Heart left ventricle (tissue), 16 donors: ENCODE measurements around the gene SEC22A. TPM values are rescaled to one million over a fixed set of nuclear protein-coding genes. Genes with fewer than 3 reads are reported as not detected.

Source experiments
- ATAC-seq, 4 donors: fragments of 200-7000 bp; cut with Tn5 transposase; one replicate each; pipeline ENCODE4 v1.9.1; 2020 to 2022; ENCODE audit warnings: moderate library complexity in 4 of 4, mild to moderate bottlenecking in 3 of 4, moderate number of reproducible peaks in 1 of 4
- DNase-seq, 5 donors: peaks; one replicate each; pipeline ENCODE4 v3.0.0-alpha.2; 2020
- H3K27ac ChIP-seq, 12 donors: fragments of 200-600 bp; sonication (generic) in 4 of 12; one replicate each; pipeline versions ENCODE4 v1.5.0 to v1.8.0; 2016 to 2022; ENCODE audit warnings: mild to moderate bottlenecking in 2 of 12
- H3K27me3 ChIP-seq, 9 donors: fragments of 200-600 bp; sonication (generic) in 2 of 9; one replicate each; pipeline versions ENCODE4 v1.5.1 to v1.8.0; 2016 to 2022; ENCODE audit warnings: mild to moderate bottlenecking in 3 of 9
- H3K36me3 ChIP-seq, 9 donors: fragments of 200-600 bp; sonication (generic) in 2 of 9; one replicate each; pipeline versions ENCODE4 v1.5.0 to v1.8.0; 2018 to 2022; ENCODE audit warnings: mild to moderate bottlenecking in 2 of 9
- H3K4me1 ChIP-seq, 12 donors: fragments of 200-600 bp; sonication (generic) in 4 of 12; one replicate each; pipeline versions ENCODE4 v1.5.0 to v1.8.0; 2016 to 2022; ENCODE audit warnings: mild to moderate bottlenecking in 3 of 12
- H3K4me3 ChIP-seq, 12 donors: fragments of 200-600 bp; sonication (generic) in 4 of 12; one replicate each; pipeline versions ENCODE4 v1.5.0 to v1.8.0; 2017 to 2022; ENCODE audit warnings: mild to moderate bottlenecking in 9 of 12, moderate library complexity in 4 of 12
- H3K9me3 ChIP-seq, 12 donors: fragments of 200-600 bp; sonication (generic) in 4 of 12; one replicate each; pipeline versions ENCODE4 v1.5.0 to v1.8.0; 2016 to 2022; ENCODE audit warnings: mild to moderate bottlenecking in 1 of 12
- POLR2A ChIP-seq, 2 donors: fragments of 450-650 bp; IDR thresholded peaks; one replicate each; pipeline ENCODE4 v1.6.1; 2017; ENCODE audit warnings: antibody characterized with exemption in 2 of 2, mild to moderate bottlenecking in 2 of 2, moderate library complexity in 2 of 2
- WGBS, 4 donors: extraction: QIAGEN DNeasy Blood & Tissue Kit in 2 of 4; methylation state at CpG; one replicate each; pipeline versions ENCODE4 v1.1.5 to v1.1.7; 2013 to 2018; 5-methylcytosine and 5-hydroxymethylcytosine counted together
- intact Hi-C, 10 donors: fragments of 100-400 bp; cut with DNase I; formaldehyde crosslinking; loops; one replicate each; pipeline versions ENCODE4 v1.11.1 to v1.14.2; 2022
- polyA plus RNA-seq, 2 donors: library from polyadenylated mRNA; stranded (reverse); fragments of 200-250 nt; gene quantifications; one replicate each; pipeline ENCODE4 v1.2.3, GENCODE V29; 2013
- total RNA-seq, 9 donors: library from RNA; depleted of rRNA in 2 of 9; stranded (reverse); fragments of >200 nt in 2 of 9; fragmentation: NEBNext Ultra II Directional in 3 of 9; extraction: Animal tissue kit (Norgen Biotek cat#: 25700) in 3 of 9; gene quantifications; one replicate each; pipeline versions ENCODE4 v1.1.0 to v1.2.4, GENCODE V29; 2016 to 2023
- TF ChIP-seq, protein P1 (sequence below), 12 donors: fragments of 200-600 bp; sonication (generic) in 4 of 12; IDR thresholded peaks; one replicate each; pipeline versions ENCODE4 v1.5.0 to v1.8.0; 2018 to 2022; ENCODE audit warnings: antibody characterized with exemption in 12 of 12, mild to moderate bottlenecking in 5 of 12
- donor health status: ischemic (EF 13 %, LVEDD 7.1; RV severe dilation, severe dysfunction).
- donor health status: healthy with polysubstance abuse.
- donor health status: DM: no; HTN: yes; CAD: no.
- donor health status: DM: no; HTN: no; CAD: no.
- donor health status: ischemic (EF 25% LVEDD 6.9; RV normal size, moderate dysfunction).
- donor health status: ischemic (EF 25% LVEDD 5.7; RV mildly dilated, moderate dysfunction).
- donor health status: healthy.
- donor health status: DM: yes; HTN: yes; CAD: no.
- donor health status: ischemic (EF 35%, LVEDD 5.7; RV mildly dilated, moderate dysfunction).
- donor health status: nonischemic (EF 11% LVEDD 7.7; RV severe dilation, severe dysfunction).
- donor health status: DM: yes; HTN: yes; CAD: no.
- donor health status: PGD.
- donor health status: ischemic (EF 29% LVEDD 5.4; RV normal size, mild dysfunction).
- donor health status: nonischemic (EF 23%, LVEDD 6.1; RV moderate dilation, normal function).

SEC22A gene
- total and polyA plus RNA-seq, 11 donors = 2.2 to 27.0 (median 10.0) TPM

DNA sequence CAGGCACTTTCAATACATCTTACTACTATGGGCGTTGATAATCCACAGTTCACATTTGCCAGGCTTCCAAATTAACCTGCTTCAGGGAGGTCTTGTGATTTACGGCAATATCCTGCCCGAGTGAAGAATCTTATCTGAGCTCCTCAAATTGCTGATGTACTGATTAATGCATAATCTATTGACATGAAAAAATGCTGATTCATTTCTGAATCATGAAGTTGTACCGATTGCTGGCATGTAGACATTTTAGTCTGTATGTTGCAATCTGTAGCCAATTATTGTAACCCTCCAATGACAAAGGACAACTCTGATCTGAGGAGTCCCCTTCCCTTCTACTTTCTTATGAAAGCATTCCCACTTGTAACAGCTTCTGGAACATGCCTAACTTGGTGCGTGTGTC lies 97.2 kb downstream of the SEC22A start:
- Histone ChIP-seq H3K9me3 (no peaks in the 10 kb centered on the region), H3K36me3 (peaks cover 0 to 92% (median 48%) of the 10 kb centered on the region in 9 donors), H3K4me3 (no peak overlapping the region), H3K4me1 (peaks cover 0 to 21% (median 0%) of the 10 kb centered on the region in 12 donors), H3K27me3 (no peaks in the 10 kb centered on the region), H3K27ac (no peak overlapping the region)
- WGBS, 4 donors = 73 to 82% (median 80%) methylated on average over 5 of the region's 5 CpGs
- ATAC-seq = no peak
- TF ChIP-seq POLR2A (IDR thresholded peaks at IDR 0.05) = no peak
- TF ChIP-seq, protein P1, sequence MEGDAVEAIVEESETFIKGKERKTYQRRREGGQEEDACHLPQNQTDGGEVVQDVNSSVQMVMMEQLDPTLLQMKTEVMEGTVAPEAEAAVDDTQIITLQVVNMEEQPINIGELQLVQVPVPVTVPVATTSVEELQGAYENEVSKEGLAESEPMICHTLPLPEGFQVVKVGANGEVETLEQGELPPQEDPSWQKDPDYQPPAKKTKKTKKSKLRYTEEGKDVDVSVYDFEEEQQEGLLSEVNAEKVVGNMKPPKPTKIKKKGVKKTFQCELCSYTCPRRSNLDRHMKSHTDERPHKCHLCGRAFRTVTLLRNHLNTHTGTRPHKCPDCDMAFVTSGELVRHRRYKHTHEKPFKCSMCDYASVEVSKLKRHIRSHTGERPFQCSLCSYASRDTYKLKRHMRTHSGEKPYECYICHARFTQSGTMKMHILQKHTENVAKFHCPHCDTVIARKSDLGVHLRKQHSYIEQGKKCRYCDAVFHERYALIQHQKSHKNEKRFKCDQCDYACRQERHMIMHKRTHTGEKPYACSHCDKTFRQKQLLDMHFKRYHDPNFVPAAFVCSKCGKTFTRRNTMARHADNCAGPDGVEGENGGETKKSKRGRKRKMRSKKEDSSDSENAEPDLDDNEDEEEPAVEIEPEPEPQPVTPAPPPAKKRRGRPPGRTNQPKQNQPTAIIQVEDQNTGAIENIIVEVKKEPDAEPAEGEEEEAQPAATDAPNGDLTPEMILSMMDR (IDR thresholded peaks at IDR 0.05) = no peak
- DNase-seq = no peak
- intact Hi-C loops = no loop called here

DNA sequence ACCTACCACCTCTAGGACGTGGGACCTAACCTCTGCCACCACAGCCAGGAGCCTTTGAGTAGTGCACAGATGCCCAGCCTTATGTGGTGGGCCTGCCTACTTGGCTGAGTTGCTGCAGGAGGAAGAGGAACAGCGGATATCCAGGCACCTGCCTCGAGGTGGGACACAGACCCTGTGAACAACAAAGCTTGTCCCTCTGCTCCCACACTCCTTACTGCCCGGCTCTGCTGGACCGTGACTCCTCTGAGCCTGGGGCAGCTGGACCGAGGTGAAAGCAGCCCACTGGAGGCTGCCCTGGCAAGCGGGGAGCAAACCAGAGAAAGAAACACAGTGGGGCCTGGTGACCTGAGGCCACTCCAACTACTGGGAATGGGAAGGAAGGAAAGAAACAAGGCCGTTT lies 97.8 kb downstream of the SEC22A start:
- WGBS, 4 donors = 64 to 85% (median 74%) methylated on average over 7 to 8 of the region's 8 CpGs
- H3K4me3 ChIP-seq = no peak overlapping the region
- peaks cover 0 to 91% (median 48%) of the 10 kb centered on the region in 9 donors for H3K36me3 ChIP-seq
- no peak overlapping the region for H3K27ac ChIP-seq
- TF ChIP-seq, protein P1 (IDR thresholded peaks at IDR 0.05) = no peak
- no peak for TF ChIP-seq POLR2A (IDR thresholded peaks at IDR 0.05)
- ATAC-seq = no peak
- intact Hi-C loops = no loop called here
- H3K4me1 ChIP-seq = peaks cover 0 to 22% (median 0%) of the 10 kb centered on the region in 12 donors
- H3K27me3 ChIP-seq = no peaks in the 10 kb centered on the region
- peak in 1 of 5 donors; percentile 46 for DNase-seq
- H3K9me3 ChIP-seq = no peaks in the 10 kb centered on the region

DNA sequence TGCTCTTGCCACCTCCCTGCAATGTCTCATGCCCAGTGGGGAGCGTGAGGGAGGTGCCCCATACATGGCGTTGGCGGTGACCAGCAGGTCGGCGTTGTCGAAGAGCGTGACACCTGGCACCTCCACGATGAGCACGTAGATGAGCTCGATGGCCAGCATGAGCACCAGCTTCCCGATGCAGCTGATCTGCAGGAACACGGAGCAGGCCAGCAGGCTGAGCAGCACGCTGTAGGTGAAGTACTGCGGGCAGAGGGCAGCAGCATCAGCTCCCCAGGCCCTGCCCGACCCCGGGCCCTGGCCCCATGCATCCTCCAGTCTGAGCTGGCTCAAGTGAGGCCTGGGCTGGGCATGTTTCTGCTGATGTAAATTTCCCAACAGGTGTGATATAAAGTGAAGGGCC lies 98.3 kb downstream of the SEC22A start:
- Histone ChIP-seq H3K4me3 (no peak overlapping the region), H3K27ac (no peak overlapping the region), H3K36me3 (peaks cover 0 to 93% (median 48%) of the 10 kb centered on the region in 9 donors), H3K9me3 (no peaks in the 10 kb centered on the region), H3K27me3 (no peaks in the 10 kb centered on the region), H3K4me1 (peaks cover 0 to 26% (median 0%) of the 10 kb centered on the region in 12 donors)
- intact Hi-C loops = no loop called here
- WGBS, 4 donors = 84 to 92% (median 91%) methylated on average over 15 to 16 of the region's 16 CpGs
- TF ChIP-seq, protein P1 (IDR thresholded peaks at IDR 0.05) = no peak
- no peak for TF ChIP-seq POLR2A (IDR thresholded peaks at IDR 0.05)
- peak in 1 of 5 donors; percentile 59 for DNase-seq
- no peak for ATAC-seq

DNA sequence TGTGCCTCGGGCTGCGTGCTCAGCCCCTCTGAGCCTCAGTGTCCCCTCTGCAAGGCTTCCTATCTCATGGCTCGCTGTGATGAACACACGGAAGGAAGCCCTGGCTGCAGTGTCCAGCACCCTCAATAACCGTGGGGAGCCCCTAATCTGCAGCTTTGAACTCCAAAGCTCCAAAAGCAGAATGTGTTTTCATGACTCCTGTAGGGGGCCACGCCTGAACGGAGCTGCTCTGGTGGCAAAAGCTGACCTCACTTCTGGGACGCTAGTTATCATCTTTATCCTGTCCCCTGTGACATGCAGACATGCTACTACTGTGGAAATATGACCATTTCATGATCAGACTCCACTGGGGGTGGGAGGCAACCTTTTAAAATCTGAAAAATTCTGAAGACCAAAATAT lies 98.8 kb downstream of the SEC22A start:
- 35 to 66% (median 61%) methylated on average over 4 to 8 of the region's 8 CpGs for WGBS, 4 donors
- no peaks in the 10 kb centered on the region for H3K9me3 ChIP-seq
- no peak overlapping the region for H3K4me3 ChIP-seq
- DNase-seq (no peak), ATAC-seq (no peak)
- H3K4me1 ChIP-seq = peaks cover 0 to 27% (median 0%) of the 10 kb centered on the region in 12 donors
- H3K27ac ChIP-seq = no peak overlapping the region
- no peak for TF ChIP-seq POLR2A (IDR thresholded peaks at IDR 0.05)
- TF ChIP-seq, protein P1 (IDR thresholded peaks at IDR 0.05) = no peak
- intact Hi-C loops = no loop called here
- H3K27me3 ChIP-seq = no peaks in the 10 kb centered on the region
- H3K36me3 ChIP-seq = peaks cover 0 to 89% (median 51%) of the 10 kb centered on the region in 9 donors
